Aorta (tissue), 5 donors: ENCODE data around the gene MICAL2. TPM values are rescaled to one million over a fixed set of nuclear protein-coding genes. Genes with fewer than 3 reads are reported as not detected.
A peak's percentile ranks its signal among the peaks of the same experiment; 100 is the strongest.

Experiments used
- ATAC-seq: fragments of 200-7000 bp; cut with Tn5 transposase; one replicate; pipeline ENCODE4 v1.9.1; 2022; ENCODE audit warnings: moderate library complexity; ENCODE audit not compliant: low FRiP score
- DNase-seq, 2 donors: peaks; one replicate each; pipeline ENCODE4 v3.0.0-alpha.2; 2020
- H3K27ac ChIP-seq, 2 donors: one replicate each; pipeline ENCODE4 v1.5.1; 2013; ENCODE audit warnings: low read length in 2 of 2, mild to moderate bottlenecking in 2 of 2, moderate library complexity in 2 of 2, control low read depth in 1 of 2, inconsistent platforms in 1 of 2, low read depth in 1 of 2
- H3K27me3 ChIP-seq, 2 donors: one replicate each; pipeline ENCODE4 v1.6.1; 2013; ENCODE audit warnings: control low read depth in 1 of 2, low read length in 1 of 2, mild to moderate bottlenecking in 1 of 2, moderate library complexity in 1 of 2; ENCODE audit not compliant: insufficient read depth in 2 of 2, control insufficient read depth in 1 of 2
- H3K36me3 ChIP-seq, 2 donors: one replicate each; pipeline ENCODE4 v1.6.1; 2013; ENCODE audit warnings: control low read depth in 1 of 2, low read length in 1 of 2, mild to moderate bottlenecking in 1 of 2; ENCODE audit not compliant: insufficient read depth in 2 of 2, control insufficient read depth in 1 of 2
- H3K4me1 ChIP-seq, 2 donors: one replicate each; pipeline ENCODE4 v1.6.1; 2013; ENCODE audit warnings: low read length in 2 of 2, control low read depth in 1 of 2, mild to moderate bottlenecking in 1 of 2, moderate library complexity in 1 of 2; ENCODE audit not compliant: insufficient read depth in 2 of 2, control insufficient read depth in 1 of 2
- H3K4me3 ChIP-seq, 2 donors: one replicate each; pipeline ENCODE4 v1.5.1; 2013; ENCODE audit warnings: low read length in 2 of 2, control low read depth in 1 of 2, mild to moderate bottlenecking in 1 of 2
- H3K9me3 ChIP-seq: one replicate; pipeline ENCODE4 v1.6.1; 2013; ENCODE audit warnings: mild to moderate bottlenecking, low read length; ENCODE audit not compliant: control insufficient read depth
- WGBS, 2 donors: extraction: QIAGEN DNeasy Blood & Tissue Kit; methylation state at CpG; one replicate each; pipeline ENCODE4 v1.1.7; 2013; 5-methylcytosine and 5-hydroxymethylcytosine counted together
- intact Hi-C, 2 donors: fragments of 100-400 bp; cut with DNase I; formaldehyde crosslinking; loops; one replicate each; pipeline versions ENCODE4 v1.14.2 to v1.15.0; 2022
- polyA plus RNA-seq, 2 donors: library from polyadenylated mRNA; stranded (reverse); fragments of 200-250 nt; gene quantifications; one replicate each; pipeline ENCODE4 v1.2.3, GENCODE V29; 2013
- total RNA-seq, 2 donors: library from RNA; stranded (reverse); fragmentation: NEBNext Ultra II Directional; extraction: Animal tissue kit (Norgen Biotek cat#: 25700); gene quantifications; one replicate each; pipeline ENCODE4 v1.2.1, GENCODE V29; 2021
- donor health status: healthy with polysubstance abuse.
- donor health status: Bipolar disorder and iron deficiency.
- donor health status: DM: no; HTN: no; CAD: no.
- donor health status: DM: no; HTN: no; CAD: no.
- donor health status: DM: yes; HTN: yes; CAD: no.

MICAL2 gene
- total and polyA plus RNA-seq, 4 donors = 87.7 to 605 (median 280) TPM

- DNase-seq (peak in 1 of 2 donors; percentile 25), ATAC-seq (no peak)
- WGBS, 2 donors = 84 to 87% methylated on average over 14 of the region's 14 CpGs
Observed at GRCh38 chr11:12274558-12275197, 164.3 kb downstream of the MICAL2 start.

GRCh38 chr11:12275818-12276217 is 165.4 kb downstream of the MICAL2 start:
- Histone ChIP-seq H3K4me3 (no peak overlapping the region), H3K27me3 (no peaks in the 10 kb centered on the region), H3K36me3 (no peaks in the 10 kb centered on the region), H3K27ac (no peak overlapping the region), H3K4me1 (no peaks in the 10 kb centered on the region), H3K9me3 (no peaks in the 10 kb centered on the region)
- WGBS, 2 donors = 90 to 91% methylated on average over 9 of the region's 9 CpGs
- ATAC-seq (no peak), DNase-seq (peak in 1 of 2 donors; percentile 37)
- intact Hi-C loops = loop anchor here in 1 of 2 donors (10.0 kb wide), 1 partner anchor 341 kb away; no protein-coding TSS in a partner anchor

More at GRCh38 chr11:12274558-12275197, 164.3 kb downstream of the MICAL2 start:
- Histone ChIP-seq H3K4me1 (no peaks in the 10 kb centered on the region), H3K4me3 (no peak overlapping the region), H3K36me3 (no peaks in the 10 kb centered on the region), H3K9me3 (no peaks in the 10 kb centered on the region), H3K27ac (no peak overlapping the region), H3K27me3 (no peaks in the 10 kb centered on the region)
- intact Hi-C loops = loop anchor here in 1 of 2 donors (10.0 kb wide), 1 partner anchor 340 kb away; no protein-coding TSS in a partner anchor

- Histone ChIP-seq H3K36me3 (no peaks in the 10 kb centered on the region), H3K27me3 (no peaks in the 10 kb centered on the region), H3K9me3 (no peaks in the 10 kb centered on the region), H3K4me1 (no peaks in the 10 kb centered on the region), H3K27ac (no peak overlapping the region), H3K4me3 (no peak overlapping the region)
- no peak for ATAC-seq
- DNase-seq = peak in 1 of 2 donors; percentile 25
- WGBS, 2 donors = 94 to 95% methylated on average over 6 of the region's 6 CpGs
- intact Hi-C loops = loop anchor here in 1 of 2 donors (10.0 kb wide), 1 partner anchor 342 kb away; no protein-coding TSS in a partner anchor
Observed at GRCh38 chr11:12276356-12276755, 166.0 kb downstream of the MICAL2 start.

- no peaks in the 10 kb centered on the region for H3K27me3 ChIP-seq
- intact Hi-C loops = loop anchor here in 1 of 2 donors (10.0 kb wide), 1 partner anchor 342 kb away; no protein-coding TSS in a partner anchor
- no peak overlapping the region for H3K27ac ChIP-seq
- ATAC-seq (no peak), DNase-seq (no peak)
- WGBS, 2 donors = 82 to 85% methylated on average over 10 of the region's 10 CpGs
- no peaks in the 10 kb centered on the region for H3K36me3 ChIP-seq
- no peaks in the 10 kb centered on the region for H3K9me3 ChIP-seq
- no peak overlapping the region for H3K4me3 ChIP-seq
- no peaks in the 10 kb centered on the region for H3K4me1 ChIP-seq
Observed at GRCh38 chr11:12276831-12277475, 166.6 kb downstream of the MICAL2 start.

- DNase-seq (no peak), ATAC-seq (no peak)
- intact Hi-C loops = loop anchor here in 1 of 2 donors (10.0 kb wide), 1 partner anchor 344 kb away; no protein-coding TSS in a partner anchor
- no peak overlapping the region for H3K4me3 ChIP-seq
- H3K4me1 ChIP-seq = no peaks in the 10 kb centered on the region
- H3K36me3 ChIP-seq = no peaks in the 10 kb centered on the region
- 88 to 90% methylated on average over 13 of the region's 13 CpGs for WGBS, 2 donors
- no peaks in the 10 kb centered on the region for H3K9me3 ChIP-seq
- peak overlapping the region in 1 of 2 donors; percentile 76 for H3K27ac ChIP-seq
- H3K27me3 ChIP-seq = no peaks in the 10 kb centered on the region
Observed at GRCh38 chr11:12278766-12279671, 168.6 kb downstream of the MICAL2 start.

- 34 to 41% methylated on average over 4 of the region's 4 CpGs for WGBS, 2 donors
- H3K9me3 ChIP-seq = no peaks in the 10 kb centered on the region
- intact Hi-C loops = loop anchor here (5.0 to 10.0 kb wide), 7 partner anchors 42 to 475 kb away; no protein-coding TSS in a partner anchor
- no peaks in the 10 kb centered on the region for H3K36me3 ChIP-seq
- ATAC-seq (no peak), DNase-seq (no peak)
- H3K27me3 ChIP-seq = no peaks in the 10 kb centered on the region
- no peak overlapping the region for H3K4me3 ChIP-seq
- H3K4me1 ChIP-seq = no peaks in the 10 kb centered on the region
- peak overlapping the region in 1 of 2 donors; percentile 76 for H3K27ac ChIP-seq
Observed at GRCh38 chr11:12279672-12280108, 169.3 kb downstream of the MICAL2 start.

GRCh38 chr11:12280199-12280837 is 169.9 kb downstream of the MICAL2 start:
- WGBS, 2 donors = 52 to 58% methylated on average over 4 of the region's 4 CpGs
- DNase-seq (no peak), ATAC-seq (no peak)
- H3K4me3 ChIP-seq = no peak overlapping the region
- no peaks in the 10 kb centered on the region for H3K4me1 ChIP-seq
- intact Hi-C loops = loop anchor here (5.0 to 10.0 kb wide), 6 partner anchors 43 to 476 kb away; no protein-coding TSS in a partner anchor
- H3K9me3 ChIP-seq = no peaks in the 10 kb centered on the region
- H3K27me3 ChIP-seq = no peaks in the 10 kb centered on the region
- peak overlapping the region in 1 of 2 donors; percentile 61 for H3K27ac ChIP-seq
- no peaks in the 10 kb centered on the region for H3K36me3 ChIP-seq
